ENCODE measurements around the gene KLHL17.
A peak's percentile ranks its signal among the peaks of the same experiment; 100 is the strongest.
"Not testable (repeated sequence)": the region's sequence is repeated elsewhere in the genome, so short reads cannot be mapped to it uniquely, and the experiment has no call there.

KLHL17 gene

DNA sequence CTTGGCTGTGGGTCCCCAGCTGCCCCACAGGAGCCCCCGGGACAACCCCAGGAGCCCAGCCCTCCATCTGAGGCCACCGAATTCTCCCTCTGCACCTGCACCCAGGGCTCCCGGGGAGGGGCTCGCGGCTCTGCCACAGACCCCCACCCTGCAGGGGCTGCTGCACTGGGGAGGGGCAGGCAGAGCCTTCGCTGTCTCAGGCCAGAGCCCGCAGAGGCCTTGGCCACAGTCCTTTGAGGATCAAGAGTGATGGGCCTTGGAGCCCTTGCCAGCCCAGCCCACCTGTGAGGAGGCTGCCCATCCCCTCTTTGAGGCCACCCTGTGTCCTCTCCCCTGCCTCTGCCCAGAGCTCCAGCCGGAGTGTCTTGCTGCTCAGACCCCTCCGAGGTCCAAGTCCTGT, 15.0 kb downstream of the KLHL17 start:
- Histone ChIP-seq H3K27me3 (ENCODE audit: insufficient read depth, low read length) (peaks cover 6% of the 10 kb centered on the region; the same call in 1 of the 2 replicates), H3K9me3 (ENCODE audit: low read length) (no peaks in the 10 kb centered on the region), H3K36me3 (ENCODE audit: insufficient read depth, low read length) (no peaks in the 10 kb centered on the region), H2AFZ (ENCODE audit: low read length) (no peak overlapping the region), H3F3A (ENCODE audit: insufficient read depth, low read length) (no peaks in the 10 kb centered on the region), H3K9me2 (ENCODE audit: low read depth, low read length) (no peaks in the 10 kb centered on the region), H3K9ac (ENCODE audit: low read length) (no peak overlapping the region), H3K79me2 (ENCODE audit: insufficient read depth, low read length) (no peaks in the 10 kb centered on the region), H3K4me1 (ENCODE audit: insufficient read depth, low read length, severe bottlenecking) (peaks cover 7% of the 10 kb centered on the region), H3K27ac (ENCODE audit: low read depth, low read length, poor library complexity, severe bottlenecking) (no peak overlapping the region), H4K20me1 (ENCODE audit: insufficient read depth, low read length) (no peaks in the 10 kb centered on the region), H3K4me3 (ENCODE audit: low read depth, low read length, poor library complexity, severe bottlenecking) (no peak overlapping the region), H3K4me2 (ENCODE audit: low read length) (no peak overlapping the region)
- TF ChIP-seq, protein P1, sequence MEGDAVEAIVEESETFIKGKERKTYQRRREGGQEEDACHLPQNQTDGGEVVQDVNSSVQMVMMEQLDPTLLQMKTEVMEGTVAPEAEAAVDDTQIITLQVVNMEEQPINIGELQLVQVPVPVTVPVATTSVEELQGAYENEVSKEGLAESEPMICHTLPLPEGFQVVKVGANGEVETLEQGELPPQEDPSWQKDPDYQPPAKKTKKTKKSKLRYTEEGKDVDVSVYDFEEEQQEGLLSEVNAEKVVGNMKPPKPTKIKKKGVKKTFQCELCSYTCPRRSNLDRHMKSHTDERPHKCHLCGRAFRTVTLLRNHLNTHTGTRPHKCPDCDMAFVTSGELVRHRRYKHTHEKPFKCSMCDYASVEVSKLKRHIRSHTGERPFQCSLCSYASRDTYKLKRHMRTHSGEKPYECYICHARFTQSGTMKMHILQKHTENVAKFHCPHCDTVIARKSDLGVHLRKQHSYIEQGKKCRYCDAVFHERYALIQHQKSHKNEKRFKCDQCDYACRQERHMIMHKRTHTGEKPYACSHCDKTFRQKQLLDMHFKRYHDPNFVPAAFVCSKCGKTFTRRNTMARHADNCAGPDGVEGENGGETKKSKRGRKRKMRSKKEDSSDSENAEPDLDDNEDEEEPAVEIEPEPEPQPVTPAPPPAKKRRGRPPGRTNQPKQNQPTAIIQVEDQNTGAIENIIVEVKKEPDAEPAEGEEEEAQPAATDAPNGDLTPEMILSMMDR (IDR thresholded peaks at IDR 0.05; ENCODE audit: low read length), result no peak
- TF ChIP-seq EZH2 (IDR thresholded peaks at IDR 0.05; ENCODE audit: borderline replicate concordance, low read length), result no peak

DNA sequence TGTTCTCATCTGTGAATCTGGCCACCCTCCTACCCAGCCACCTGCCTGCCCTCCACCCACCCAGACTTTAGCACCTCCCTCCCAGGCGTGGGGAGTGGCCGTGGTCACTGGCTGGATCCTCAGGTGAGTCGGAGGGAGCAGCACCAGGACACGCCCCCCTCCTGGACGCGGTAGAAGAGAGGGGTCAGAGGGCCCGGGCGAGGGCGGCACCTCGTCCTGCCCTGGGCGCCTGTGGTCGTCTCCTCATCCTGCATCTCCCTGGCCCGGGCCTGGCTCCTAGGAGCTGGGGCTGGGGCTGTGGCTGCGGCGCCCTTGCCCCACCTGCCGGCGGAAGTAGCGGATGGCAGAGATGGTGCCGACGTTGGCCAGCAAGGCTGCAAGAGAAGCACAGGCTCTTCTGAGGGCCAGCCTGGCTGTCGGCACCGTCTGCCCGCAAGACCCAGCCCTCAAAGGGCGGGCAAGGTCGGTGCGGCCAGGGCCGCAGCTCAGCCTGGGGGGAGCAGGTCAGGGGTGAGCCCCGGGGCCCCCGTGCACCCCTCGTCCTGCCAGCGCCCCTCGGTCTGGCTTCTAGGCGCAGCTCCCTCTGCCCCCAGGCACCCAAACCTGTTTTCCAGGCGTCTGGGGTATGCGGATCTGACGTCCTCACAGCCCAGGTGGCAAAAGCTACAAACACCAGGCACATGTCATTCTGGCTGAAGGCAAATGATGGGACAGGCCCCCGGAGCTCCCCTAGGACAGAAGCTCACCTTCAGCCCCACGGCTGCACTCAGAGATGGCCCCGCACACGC, 15.7 kb downstream of the KLHL17 start:
- Histone ChIP-seq H3K27me3 (ENCODE audit: insufficient read depth, low read length) (peaks cover 6% of the 10 kb centered on the region; the same call in 1 of the 2 replicates), H3K9me3 (ENCODE audit: low read length) (no peaks in the 10 kb centered on the region), H3K27ac (ENCODE audit: low read depth, low read length, poor library complexity, severe bottlenecking) (no peak overlapping the region), H3K9ac (ENCODE audit: low read length) (no peak overlapping the region), H3F3A (ENCODE audit: insufficient read depth, low read length) (no peaks in the 10 kb centered on the region), H3K4me1 (ENCODE audit: insufficient read depth, low read length, severe bottlenecking) (peaks cover 7% of the 10 kb centered on the region), H4K20me1 (ENCODE audit: insufficient read depth, low read length) (no peaks in the 10 kb centered on the region), H3K9me2 (ENCODE audit: low read depth, low read length) (no peaks in the 10 kb centered on the region), H3K36me3 (ENCODE audit: insufficient read depth, low read length) (no peaks in the 10 kb centered on the region), H3K4me3 (ENCODE audit: low read depth, low read length, poor library complexity, severe bottlenecking) (peak overlapping the region; percentile 19), H3K4me2 (ENCODE audit: low read length) (peak overlapping the region; percentile 39; the same call in 1 of the 2 replicates), H2AFZ (ENCODE audit: low read length) (no peak overlapping the region), H3K79me2 (ENCODE audit: insufficient read depth, low read length) (no peaks in the 10 kb centered on the region)
- TF ChIP-seq, protein P1 (IDR thresholded peaks at IDR 0.05; ENCODE audit: low read length), result peak; percentile 57
- no peak for TF ChIP-seq EZH2 (IDR thresholded peaks at IDR 0.05; ENCODE audit: borderline replicate concordance, low read length)

DNA sequence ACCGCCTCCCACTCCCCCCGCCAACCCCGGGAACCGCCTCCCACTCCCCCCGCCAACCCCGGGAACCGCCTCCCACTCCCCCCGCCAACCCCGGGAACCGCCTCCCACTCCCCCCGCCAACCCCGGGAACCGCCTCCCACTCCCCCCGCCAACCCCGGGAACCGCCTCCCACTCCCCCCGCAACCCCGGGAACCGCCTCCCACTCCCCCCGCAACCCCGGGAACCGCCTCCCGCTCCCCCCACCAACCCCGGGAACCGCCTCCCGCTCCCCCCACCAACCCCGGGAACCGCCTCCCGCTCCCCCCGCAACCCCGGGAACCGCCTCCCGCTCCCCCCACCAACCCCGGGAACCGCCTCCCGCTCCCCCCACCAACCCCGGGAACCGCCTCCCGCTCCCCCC, 16.4 kb downstream of the KLHL17 start:
- not testable (repeated sequence) for H3K4me3 ChIP-seq (ENCODE audit: low read depth, low read length, poor library complexity, severe bottlenecking); H3K9me3 ChIP-seq (ENCODE audit: low read length); H3K27ac ChIP-seq (ENCODE audit: low read depth, low read length, poor library complexity, severe bottlenecking); H3K79me2 ChIP-seq (ENCODE audit: insufficient read depth, low read length); H3K9ac ChIP-seq (ENCODE audit: low read length); H2AFZ ChIP-seq (ENCODE audit: low read length); H3K4me1 ChIP-seq (ENCODE audit: insufficient read depth, low read length, severe bottlenecking); H3K36me3 ChIP-seq (ENCODE audit: insufficient read depth, low read length); H3F3A ChIP-seq (ENCODE audit: insufficient read depth, low read length); H4K20me1 ChIP-seq (ENCODE audit: insufficient read depth, low read length); H3K4me2 ChIP-seq (ENCODE audit: low read length); H3K9me2 ChIP-seq (ENCODE audit: low read depth, low read length); H3K27me3 ChIP-seq (ENCODE audit: insufficient read depth, low read length)
